Measurements from ENCODE around the gene SNX30.

Gene SNX30

DNA sequence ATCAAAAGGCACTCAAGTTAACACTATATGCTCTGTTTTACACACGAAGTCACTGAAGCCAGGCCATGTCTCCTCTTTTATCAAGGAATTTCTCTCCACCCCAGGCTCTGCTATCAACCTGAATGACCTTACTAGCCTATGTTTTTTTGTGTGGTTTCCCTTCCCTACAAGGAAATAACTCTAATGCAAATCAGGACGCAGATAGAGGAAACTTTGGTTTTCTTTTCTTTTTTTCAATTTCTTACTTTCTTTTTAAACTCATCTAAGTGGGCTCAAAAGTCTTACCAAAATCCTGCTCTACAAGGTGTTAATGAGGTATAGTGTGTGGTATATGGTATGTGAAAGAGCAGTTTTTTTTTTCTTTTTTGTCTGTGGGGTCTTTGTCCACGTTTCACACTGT is 145.6 kb downstream of the SNX30 start:
- TF ChIP-seq, protein P1, sequence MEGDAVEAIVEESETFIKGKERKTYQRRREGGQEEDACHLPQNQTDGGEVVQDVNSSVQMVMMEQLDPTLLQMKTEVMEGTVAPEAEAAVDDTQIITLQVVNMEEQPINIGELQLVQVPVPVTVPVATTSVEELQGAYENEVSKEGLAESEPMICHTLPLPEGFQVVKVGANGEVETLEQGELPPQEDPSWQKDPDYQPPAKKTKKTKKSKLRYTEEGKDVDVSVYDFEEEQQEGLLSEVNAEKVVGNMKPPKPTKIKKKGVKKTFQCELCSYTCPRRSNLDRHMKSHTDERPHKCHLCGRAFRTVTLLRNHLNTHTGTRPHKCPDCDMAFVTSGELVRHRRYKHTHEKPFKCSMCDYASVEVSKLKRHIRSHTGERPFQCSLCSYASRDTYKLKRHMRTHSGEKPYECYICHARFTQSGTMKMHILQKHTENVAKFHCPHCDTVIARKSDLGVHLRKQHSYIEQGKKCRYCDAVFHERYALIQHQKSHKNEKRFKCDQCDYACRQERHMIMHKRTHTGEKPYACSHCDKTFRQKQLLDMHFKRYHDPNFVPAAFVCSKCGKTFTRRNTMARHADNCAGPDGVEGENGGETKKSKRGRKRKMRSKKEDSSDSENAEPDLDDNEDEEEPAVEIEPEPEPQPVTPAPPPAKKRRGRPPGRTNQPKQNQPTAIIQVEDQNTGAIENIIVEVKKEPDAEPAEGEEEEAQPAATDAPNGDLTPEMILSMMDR (IDR thresholded peaks at IDR 0.05): no peak
- no peak for TF ChIP-seq ZFX (IDR thresholded peaks at IDR 0.05; ENCODE audit: borderline replicate concordance)
- no peak overlapping the region for H3K27ac ChIP-seq

DNA sequence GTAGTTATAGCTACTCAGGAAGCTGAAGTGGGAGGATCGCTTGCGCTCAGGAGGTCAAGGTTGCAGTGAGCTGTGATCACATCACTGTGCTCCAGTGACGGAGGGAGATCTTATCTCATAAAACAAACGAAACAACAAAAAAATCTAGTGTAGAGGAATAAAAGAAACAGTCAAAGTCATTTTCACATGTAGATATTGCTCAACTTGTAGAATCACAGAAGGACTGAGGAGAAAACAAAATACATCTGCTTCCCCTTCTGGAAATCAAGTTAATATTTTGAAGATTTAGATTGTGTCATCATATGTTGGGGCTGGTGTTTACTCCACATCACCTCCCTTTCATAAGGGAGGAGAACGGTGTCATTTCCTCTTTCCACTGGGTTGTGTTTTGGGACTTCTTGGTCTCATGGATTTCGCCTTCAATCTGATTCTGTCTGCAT is 148.3 kb downstream of the SNX30 start:
- no peak for TF ChIP-seq ZFX (IDR thresholded peaks at IDR 0.05; ENCODE audit: borderline replicate concordance)
- TF ChIP-seq, protein P1 (IDR thresholded peaks at IDR 0.05): no peak
- H3K27ac ChIP-seq: no peak overlapping the region

DNA sequence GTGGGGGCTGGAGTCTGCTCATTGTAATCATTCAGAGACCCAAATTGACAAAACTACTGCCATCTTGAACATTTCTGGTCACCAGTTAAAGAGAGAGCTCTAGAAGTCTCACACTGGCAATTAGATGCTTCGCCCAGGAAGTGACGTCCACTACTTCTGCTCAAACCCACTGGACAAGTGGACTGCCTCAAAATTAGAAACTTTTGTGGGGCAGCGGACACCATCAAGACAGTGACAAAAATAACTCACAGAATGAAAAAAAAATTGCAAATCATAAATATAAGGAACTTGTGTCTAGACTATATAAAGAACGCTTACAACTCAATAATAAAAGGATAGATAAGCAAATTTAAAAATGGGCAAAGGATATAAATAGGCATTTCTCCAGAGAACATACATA is 149.9 kb downstream of the SNX30 start:
- TF ChIP-seq, protein P1 (IDR thresholded peaks at IDR 0.05): no peak
- TF ChIP-seq ZFX (IDR thresholded peaks at IDR 0.05; ENCODE audit: borderline replicate concordance): no peak
- no peak overlapping the region for H3K27ac ChIP-seq

DNA sequence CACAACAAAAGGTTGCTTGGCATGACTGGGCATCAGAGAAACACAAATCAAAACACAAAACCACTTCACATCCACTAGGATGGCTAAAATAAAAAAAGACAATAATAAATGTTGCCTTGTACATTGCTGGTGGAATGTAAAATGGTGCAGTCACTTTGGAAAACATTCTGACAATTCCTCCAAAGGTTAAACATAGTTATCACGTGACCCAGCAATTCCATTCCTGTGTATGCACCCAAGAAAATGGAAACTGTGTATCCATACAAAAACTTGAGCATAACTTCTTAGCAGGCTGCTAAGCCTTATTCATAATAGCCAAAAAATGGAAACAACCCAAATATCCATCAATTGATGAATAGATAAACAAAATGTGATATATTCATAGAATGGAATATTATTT is 150.3 kb downstream of the SNX30 start:
- H3K27ac ChIP-seq: no peak overlapping the region
- no peak for TF ChIP-seq ZFX (IDR thresholded peaks at IDR 0.05; ENCODE audit: borderline replicate concordance)
- TF ChIP-seq, protein P1 (IDR thresholded peaks at IDR 0.05): no peak

DNA sequence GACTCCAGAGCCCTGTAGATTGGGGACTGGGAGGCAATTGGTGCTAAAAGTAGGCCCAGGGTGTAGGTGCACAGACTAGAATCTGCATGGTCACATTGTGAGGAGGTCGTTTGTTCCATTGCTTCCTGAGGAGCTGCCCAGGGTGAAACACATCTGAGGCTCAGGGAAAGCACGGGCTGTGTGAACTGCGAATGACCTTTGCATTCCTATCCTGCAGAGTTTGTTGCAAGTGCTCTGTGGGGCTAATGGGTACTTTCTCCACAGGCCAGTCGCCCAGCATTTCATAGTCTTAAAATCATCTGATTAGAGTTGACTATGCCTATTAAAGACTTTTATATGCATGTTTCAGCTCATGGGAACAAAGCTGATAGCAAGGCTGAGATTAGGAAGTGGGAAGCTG is 154.5 kb downstream of the SNX30 start:
- H3K27ac ChIP-seq: no peak overlapping the region
- TF ChIP-seq, protein P1 (IDR thresholded peaks at IDR 0.05): no peak
- no peak for TF ChIP-seq ZFX (IDR thresholded peaks at IDR 0.05; ENCODE audit: borderline replicate concordance)

DNA sequence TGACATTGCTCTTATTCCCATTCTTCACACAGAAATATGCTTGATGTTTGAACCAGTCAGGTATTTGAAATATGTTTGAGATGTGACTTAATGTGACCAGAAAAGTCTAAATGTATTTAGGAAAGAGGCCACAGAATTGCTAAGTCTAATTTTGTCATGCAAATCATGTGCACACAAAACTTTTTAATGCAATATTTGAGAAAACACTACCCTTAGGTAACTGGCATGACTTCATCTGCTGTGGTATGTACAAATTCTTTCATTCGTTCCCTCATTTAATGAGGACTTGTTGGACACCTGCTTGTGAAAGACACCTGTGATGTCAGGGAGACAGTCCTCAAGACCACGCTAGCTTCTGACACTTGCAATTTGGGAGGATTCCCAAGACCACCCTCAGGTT is 161.2 kb downstream of the SNX30 start:
- no peak overlapping the region for H3K27ac ChIP-seq
- TF ChIP-seq, protein P1 (IDR thresholded peaks at IDR 0.05): no peak
- no peak for TF ChIP-seq ZFX (IDR thresholded peaks at IDR 0.05; ENCODE audit: borderline replicate concordance)

DNA sequence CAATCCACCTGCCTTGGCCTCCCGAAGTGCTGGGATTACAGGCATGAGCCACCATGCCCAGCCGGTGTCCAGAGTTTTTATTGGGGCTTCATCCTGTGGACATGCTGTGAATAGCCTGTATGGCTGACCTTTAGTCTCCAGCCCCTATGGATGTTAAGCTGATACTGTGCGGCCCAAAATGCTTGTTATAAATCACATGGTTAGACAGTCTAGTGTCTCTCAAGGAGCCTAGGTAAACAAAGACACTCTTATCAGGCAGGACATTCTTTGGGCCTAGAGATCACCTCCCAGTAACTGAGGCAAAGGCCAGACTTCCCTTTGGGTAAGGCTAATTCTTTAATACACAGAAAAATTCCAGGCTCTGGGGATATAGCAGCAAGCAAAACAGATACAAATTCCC is 162.1 kb downstream of the SNX30 start:
- H3K27ac ChIP-seq: no peak overlapping the region
- no peak for TF ChIP-seq ZFX (IDR thresholded peaks at IDR 0.05; ENCODE audit: borderline replicate concordance)
- TF ChIP-seq, protein P1 (IDR thresholded peaks at IDR 0.05): no peak
